Measurements from ENCODE around the gene SARNP. TPM values are rescaled to one million over a fixed set of nuclear protein-coding genes. Genes with fewer than 3 reads are reported as not detected.
A peak's percentile ranks its signal among the peaks of the same experiment; 100 is the strongest.

The SARNP gene
- total and polyA plus RNA-seq, 10 of the 15 experiments (the other 5 are each of a cell fraction or from before 2014, with no cell fraction given), result 77.6 to 445 (median 188) TPM

DNA sequence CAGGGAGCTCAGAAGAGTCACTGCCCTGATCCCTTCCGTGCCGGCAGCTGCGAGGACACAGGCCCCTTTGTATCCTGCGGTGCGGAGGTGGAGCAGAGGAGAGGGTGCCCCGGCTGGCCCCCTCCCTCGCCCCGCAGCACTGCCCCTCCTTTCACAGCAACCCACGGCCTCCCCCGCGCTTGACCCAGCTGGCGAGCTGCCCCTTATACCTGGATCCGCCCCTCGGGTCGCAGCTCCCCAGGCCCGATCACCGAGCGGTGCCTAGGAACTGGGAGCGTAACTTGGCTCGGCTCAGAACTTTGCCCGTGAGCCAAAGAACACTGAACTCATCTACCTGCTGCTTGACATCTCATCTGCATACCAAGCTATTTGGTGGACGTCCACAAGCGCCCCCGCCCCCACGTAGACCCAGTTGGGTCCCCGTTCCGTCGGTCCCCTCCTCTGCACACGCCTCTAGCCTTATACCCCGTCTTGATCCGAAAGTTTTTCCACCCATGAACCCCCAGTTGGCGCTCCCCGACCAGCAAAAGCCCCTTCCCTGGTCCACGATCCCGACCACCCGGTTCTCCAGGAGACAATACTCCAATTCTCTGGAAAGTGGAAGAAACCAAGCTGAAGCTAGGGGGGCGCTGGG is 12.6 kb upstream of the SARNP start (continued):
- TF ChIP-seq, protein P1, sequence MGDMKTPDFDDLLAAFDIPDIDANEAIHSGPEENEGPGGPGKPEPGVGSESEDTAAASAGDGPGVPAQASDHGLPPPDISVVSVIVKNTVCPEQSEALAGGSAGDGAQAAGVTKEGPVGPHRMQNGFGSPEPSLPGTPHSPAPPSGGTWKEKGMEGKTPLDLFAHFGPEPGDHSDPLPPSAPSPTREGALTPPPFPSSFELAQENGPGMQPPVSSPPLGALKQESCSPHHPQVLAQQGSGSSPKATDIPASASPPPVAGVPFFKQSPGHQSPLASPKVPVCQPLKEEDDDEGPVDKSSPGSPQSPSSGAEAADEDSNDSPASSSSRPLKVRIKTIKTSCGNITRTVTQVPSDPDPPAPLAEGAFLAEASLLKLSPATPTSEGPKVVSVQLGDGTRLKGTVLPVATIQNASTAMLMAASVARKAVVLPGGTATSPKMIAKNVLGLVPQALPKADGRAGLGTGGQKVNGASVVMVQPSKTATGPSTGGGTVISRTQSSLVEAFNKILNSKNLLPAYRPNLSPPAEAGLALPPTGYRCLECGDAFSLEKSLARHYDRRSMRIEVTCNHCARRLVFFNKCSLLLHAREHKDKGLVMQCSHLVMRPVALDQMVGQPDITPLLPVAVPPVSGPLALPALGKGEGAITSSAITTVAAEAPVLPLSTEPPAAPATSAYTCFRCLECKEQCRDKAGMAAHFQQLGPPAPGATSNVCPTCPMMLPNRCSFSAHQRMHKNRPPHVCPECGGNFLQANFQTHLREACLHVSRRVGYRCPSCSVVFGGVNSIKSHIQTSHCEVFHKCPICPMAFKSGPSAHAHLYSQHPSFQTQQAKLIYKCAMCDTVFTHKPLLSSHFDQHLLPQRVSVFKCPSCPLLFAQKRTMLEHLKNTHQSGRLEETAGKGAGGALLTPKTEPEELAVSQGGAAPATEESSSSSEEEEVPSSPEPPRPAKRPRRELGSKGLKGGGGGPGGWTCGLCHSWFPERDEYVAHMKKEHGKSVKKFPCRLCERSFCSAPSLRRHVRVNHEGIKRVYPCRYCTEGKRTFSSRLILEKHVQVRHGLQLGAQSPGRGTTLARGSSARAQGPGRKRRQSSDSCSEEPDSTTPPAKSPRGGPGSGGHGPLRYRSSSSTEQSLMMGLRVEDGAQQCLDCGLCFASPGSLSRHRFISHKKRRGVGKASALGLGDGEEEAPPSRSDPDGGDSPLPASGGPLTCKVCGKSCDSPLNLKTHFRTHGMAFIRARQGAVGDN (IDR thresholded peaks at IDR 0.05), result 0 out of 2 replicates have a peak, but pooled peaks have one; percentile 4
- TF ChIP-seq TAF1 (IDR thresholded peaks at IDR 0.05; ENCODE audit: borderline replicate concordance, low read depth, low read length) (no peak), SIN3A (IDR thresholded peaks at IDR 0.05; ENCODE audit: low read depth, low read length) (peak; percentile 74), RB1 (IDR thresholded peaks at IDR 0.05; ENCODE audit: borderline replicate concordance) (no peak), SMARCA5 (IDR thresholded peaks at IDR 0.05) (no peak; the same call in 1 of the 2 replicates), LARP7 (IDR thresholded peaks at IDR 0.05) (peak; percentile 63; the same call in 1 of the 2 replicates), NR2F1 (conservative IDR thresholded peaks at IDR 0.05) (peak; percentile 28; the same call in 1 of the 2 replicates), BCL11A (IDR thresholded peaks at IDR 0.05; ENCODE audit: low read depth, low read length) (no peak), NR2C1 (IDR thresholded peaks at IDR 0.05) (no peak), CHD1 (IDR thresholded peaks at IDR 0.05; ENCODE audit: low read depth, low read length) (no peak), JUNB (IDR thresholded peaks at IDR 0.05) (no peak), KDM1A (IDR thresholded peaks at IDR 0.05; ENCODE audit: borderline replicate concordance) (no peak), NRF1 (conservative IDR thresholded peaks at IDR 0.05; ENCODE audit: low read depth, low read length) (no peak), ZNF217 (IDR thresholded peaks at IDR 0.05) (no peak), BHLHE40 (IDR thresholded peaks at IDR 0.05; ENCODE audit: borderline replicate concordance in 1 of 2, low read depth in 2 of 2, low read length in 1 of 2) (no peak), ZSCAN29 (IDR thresholded peaks at IDR 0.05) (no peak), RUNX3 (IDR thresholded peaks at IDR 0.05; ENCODE audit: low read length) (no peak), KLF5 (IDR thresholded peaks at IDR 0.05; ENCODE audit: partially characterized antibody) (no peak)
- TF ChIP-seq, protein P2, sequence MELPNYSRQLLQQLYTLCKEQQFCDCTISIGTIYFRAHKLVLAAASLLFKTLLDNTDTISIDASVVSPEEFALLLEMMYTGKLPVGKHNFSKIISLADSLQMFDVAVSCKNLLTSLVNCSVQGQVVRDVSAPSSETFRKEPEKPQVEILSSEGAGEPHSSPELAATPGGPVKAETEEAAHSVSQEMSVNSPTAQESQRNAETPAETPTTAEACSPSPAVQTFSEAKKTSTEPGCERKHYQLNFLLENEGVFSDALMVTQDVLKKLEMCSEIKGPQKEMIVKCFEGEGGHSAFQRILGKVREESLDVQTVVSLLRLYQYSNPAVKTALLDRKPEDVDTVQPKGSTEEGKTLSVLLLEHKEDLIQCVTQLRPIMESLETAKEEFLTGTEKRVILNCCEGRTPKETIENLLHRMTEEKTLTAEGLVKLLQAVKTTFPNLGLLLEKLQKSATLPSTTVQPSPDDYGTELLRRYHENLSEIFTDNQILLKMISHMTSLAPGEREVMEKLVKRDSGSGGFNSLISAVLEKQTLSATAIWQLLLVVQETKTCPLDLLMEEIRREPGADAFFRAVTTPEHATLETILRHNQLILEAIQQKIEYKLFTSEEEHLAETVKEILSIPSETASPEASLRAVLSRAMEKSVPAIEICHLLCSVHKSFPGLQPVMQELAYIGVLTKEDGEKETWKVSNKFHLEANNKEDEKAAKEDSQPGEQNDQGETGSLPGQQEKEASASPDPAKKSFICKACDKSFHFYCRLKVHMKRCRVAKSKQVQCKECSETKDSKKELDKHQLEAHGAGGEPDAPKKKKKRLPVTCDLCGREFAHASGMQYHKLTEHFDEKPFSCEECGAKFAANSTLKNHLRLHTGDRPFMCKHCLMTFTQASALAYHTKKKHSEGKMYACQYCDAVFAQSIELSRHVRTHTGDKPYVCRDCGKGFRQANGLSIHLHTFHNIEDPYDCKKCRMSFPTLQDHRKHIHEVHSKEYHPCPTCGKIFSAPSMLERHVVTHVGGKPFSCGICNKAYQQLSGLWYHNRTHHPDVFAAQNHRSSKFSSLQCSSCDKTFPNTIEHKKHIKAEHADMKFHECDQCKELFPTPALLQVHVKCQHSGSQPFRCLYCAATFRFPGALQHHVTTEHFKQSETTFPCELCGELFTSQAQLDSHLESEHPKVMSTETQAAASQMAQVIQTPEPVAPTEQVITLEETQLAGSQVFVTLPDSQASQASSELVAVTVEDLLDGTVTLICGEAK (IDR thresholded peaks at IDR 0.05; ENCODE audit: borderline replicate concordance), result no peak
- TF ChIP-seq, protein P3, sequence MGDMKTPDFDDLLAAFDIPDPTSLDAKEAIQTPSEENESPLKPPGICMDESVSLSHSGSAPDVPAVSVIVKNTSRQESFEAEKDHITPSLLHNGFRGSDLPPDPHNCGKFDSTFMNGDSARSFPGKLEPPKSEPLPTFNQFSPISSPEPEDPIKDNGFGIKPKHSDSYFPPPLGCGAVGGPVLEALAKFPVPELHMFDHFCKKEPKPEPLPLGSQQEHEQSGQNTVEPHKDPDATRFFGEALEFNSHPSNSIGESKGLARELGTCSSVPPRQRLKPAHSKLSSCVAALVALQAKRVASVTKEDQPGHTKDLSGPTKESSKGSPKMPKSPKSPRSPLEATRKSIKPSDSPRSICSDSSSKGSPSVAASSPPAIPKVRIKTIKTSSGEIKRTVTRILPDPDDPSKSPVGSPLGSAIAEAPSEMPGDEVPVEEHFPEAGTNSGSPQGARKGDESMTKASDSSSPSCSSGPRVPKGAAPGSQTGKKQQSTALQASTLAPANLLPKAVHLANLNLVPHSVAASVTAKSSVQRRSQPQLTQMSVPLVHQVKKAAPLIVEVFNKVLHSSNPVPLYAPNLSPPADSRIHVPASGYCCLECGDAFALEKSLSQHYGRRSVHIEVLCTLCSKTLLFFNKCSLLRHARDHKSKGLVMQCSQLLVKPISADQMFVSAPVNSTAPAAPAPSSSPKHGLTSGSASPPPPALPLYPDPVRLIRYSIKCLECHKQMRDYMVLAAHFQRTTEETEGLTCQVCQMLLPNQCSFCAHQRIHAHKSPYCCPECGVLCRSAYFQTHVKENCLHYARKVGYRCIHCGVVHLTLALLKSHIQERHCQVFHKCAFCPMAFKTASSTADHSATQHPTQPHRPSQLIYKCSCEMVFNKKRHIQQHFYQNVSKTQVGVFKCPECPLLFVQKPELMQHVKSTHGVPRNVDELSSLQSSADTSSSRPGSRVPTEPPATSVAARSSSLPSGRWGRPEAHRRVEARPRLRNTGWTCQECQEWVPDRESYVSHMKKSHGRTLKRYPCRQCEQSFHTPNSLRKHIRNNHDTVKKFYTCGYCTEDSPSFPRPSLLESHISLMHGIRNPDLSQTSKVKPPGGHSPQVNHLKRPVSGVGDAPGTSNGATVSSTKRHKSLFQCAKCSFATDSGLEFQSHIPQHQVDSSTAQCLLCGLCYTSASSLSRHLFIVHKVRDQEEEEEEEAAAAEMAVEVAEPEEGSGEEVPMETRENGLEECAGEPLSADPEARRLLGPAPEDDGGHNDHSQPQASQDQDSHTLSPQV (IDR thresholded peaks at IDR 0.05), result no peak

All from GM12878 (cell line).